SK-N-SH (cell line): ENCODE data around the gene KCTD20. TPM values are rescaled to one million over a fixed set of nuclear protein-coding genes. Genes with fewer than 3 reads are reported as not detected.

ENCODE experiments used
- CTCF ChIA-PET: fragments of 300-600, 350-600 bp; formaldehyde crosslinking; extraction: SDS; loops from one replicate; lab custom pipeline; 2021; lab: Yijun Ruan, JAX
- POLR2A ChIA-PET: fragments of 350-600 bp; sonication (Branson Sonifier 250); formaldehyde crosslinking; extraction: SDS; loops from one replicate; lab custom pipeline; 2020; ENCODE audit warnings: antibody characterized with exemption, inconsistent platforms; lab: Yijun Ruan, JAX
- DNase-seq: peaks from one replicate; pipeline ENCODE4 v3.0.0; 2012
- H2AFZ ChIP-seq: fragments of 200-600 bp; sonication (generic); 2 replicates; pipeline ENCODE4 v1.8.1; 2016; ENCODE audit warnings: antibody characterized with exemption, mild to moderate bottlenecking, low read depth
- H3F3A ChIP-seq: fragments of 200-600 bp; sonication (generic); replicated peaks from 2 replicates; pipeline ENCODE3; 2016; ENCODE audit warnings: antibody characterized with exemption, mild to moderate bottlenecking; ENCODE audit not compliant: insufficient read depth
- H3K27ac ChIP-seq, 2 experiments: fragments of 200-500 bp in 1 of 2; fragments of 200-600 bp in 1 of 2; sonication (Bioruptor generic) in 1 of 2; sonication (generic), shearing (Covaris generic) in 1 of 2; 2 replicates each; pipeline versions ENCODE4 v1.5.1 to v1.6.1; 2014 to 2016; ENCODE audit warnings: low read depth in 2 of 2, inconsistent platforms in 1 of 2, low read length in 1 of 2, mild to moderate bottlenecking in 1 of 2, mixed read lengths in 1 of 2
- H3K27me3 ChIP-seq: fragments of 200-600 bp; sonication (generic), shearing (Covaris generic); 2 replicates; pipeline ENCODE4 v1.6.1; 2016; ENCODE audit warnings: mixed run types; ENCODE audit not compliant: insufficient read depth
- H3K36me3 ChIP-seq, 2 experiments: fragments of 200-500 bp in 1 of 2; fragments of 200-600 bp in 1 of 2; sonication (Bioruptor generic) in 1 of 2; sonication (generic) in 1 of 2; replicated peaks in 1 of 2; 2 replicates each; pipeline versions ENCODE3 to v1.5.1; 2014 to 2016; ENCODE audit warnings: low read length in 1 of 2, mild to moderate bottlenecking in 1 of 2; ENCODE audit not compliant: insufficient read depth in 2 of 2, control insufficient read depth in 1 of 2
- H3K4me1 ChIP-seq, 2 experiments: fragments of 200-500 bp in 1 of 2; fragments of 200-600 bp in 1 of 2; sonication (Bioruptor generic) in 1 of 2; sonication (generic), shearing (Covaris generic) in 1 of 2; 2 replicates each; pipeline versions ENCODE4 v1.5.1 to v1.6.1; 2014 to 2016; ENCODE audit warnings: low read depth in 1 of 2, low read length in 1 of 2, mixed run types in 1 of 2; ENCODE audit not compliant: insufficient read depth in 2 of 2, control insufficient read depth in 1 of 2
- H3K4me2 ChIP-seq: fragments of 200-600 bp; sonication (generic), shearing (Covaris generic); 2 replicates; pipeline ENCODE4 v1.6.1; 2017; ENCODE audit warnings: mixed run types
- H3K4me3 ChIP-seq, 2 experiments: fragments of 200-500 bp in 1 of 2; fragments of 200-600 bp in 1 of 2; sonication (Bioruptor generic) in 1 of 2; sonication (generic), shearing (Covaris generic) in 1 of 2; 2 replicates each; pipeline versions ENCODE4 v1.5.1 to v1.8.1; 2014 to 2016; ENCODE audit warnings: low read depth in 2 of 2, inconsistent platforms in 1 of 2, low read length in 1 of 2, mild to moderate bottlenecking in 1 of 2, mixed read lengths in 1 of 2, moderate library complexity in 1 of 2
- H3K79me2 ChIP-seq: fragments of 200-600 bp; sonication (generic); 2 replicates; pipeline ENCODE4 v1.8.1; 2017; ENCODE audit warnings: mild to moderate bottlenecking; ENCODE audit not compliant: insufficient read depth
- H3K9ac ChIP-seq: fragments of 200-600 bp; sonication (generic); 2 replicates; pipeline ENCODE4 v1.6.1; 2017; ENCODE audit warnings: mixed run types
- H3K9me2 ChIP-seq: fragments of 200-600 bp; sonication (generic); 2 replicates; pipeline ENCODE4 v1.6.1; 2017; ENCODE audit warnings: mixed run types
- H3K9me3 ChIP-seq: fragments of 200-600 bp; sonication (generic); 2 replicates; pipeline ENCODE4 v1.6.1; 2017; ENCODE audit warnings: mixed run types, mild to moderate bottlenecking, moderate library complexity
- H4K20me1 ChIP-seq: fragments of 200-600 bp; sonication (generic); 2 replicates; pipeline ENCODE4 v1.6.1; 2017; ENCODE audit warnings: mild to moderate bottlenecking, mixed run types; ENCODE audit not compliant: insufficient read depth
- EP300 ChIP-seq, 2 experiments: IDR thresholded peaks; 2 replicates each; pipeline versions ENCODE4 v1.4.0 to v1.6.1; 2012; ENCODE audit warnings: borderline replicate concordance in 1 of 2, low read depth in 1 of 2, low read length in 1 of 2
- FOXJ3 ChIP-seq: sonication (generic); formaldehyde crosslinking; IDR thresholded peaks from 2 replicates; pipeline ENCODE4 v1.5.1; 2020; ENCODE audit warnings: mild to moderate bottlenecking, missing genetic modification reagents
- FOXM1 ChIP-seq: IDR thresholded peaks from 2 replicates; pipeline ENCODE4 v1.4.0; 2012; ENCODE audit warnings: low read depth, mild to moderate bottlenecking
- MXI1 ChIP-seq: IDR thresholded peaks from 2 replicates; pipeline ENCODE4 v1.6.1; 2012; ENCODE audit warnings: mild to moderate bottlenecking, low read depth, low read length, improper control_type of control experiment
- NFIC ChIP-seq: IDR thresholded peaks from 2 replicates; pipeline ENCODE4 v1.4.0; 2012; ENCODE audit warnings: borderline replicate concordance
- POLR2AphosphoS5 ChIP-seq: IDR thresholded peaks from 2 replicates; pipeline ENCODE4 v1.6.1; 2012; ENCODE audit warnings: low read depth, low read length
- RAD21 ChIP-seq: IDR thresholded peaks from 2 replicates; pipeline ENCODE4 v1.6.1; 2012; ENCODE audit warnings: mild to moderate bottlenecking, low read length
- RFX5 ChIP-seq: IDR thresholded peaks from 2 replicates; pipeline ENCODE4 v1.6.1; 2012; ENCODE audit warnings: mild to moderate bottlenecking, improper control_type of control experiment, low read length
- SIN3A ChIP-seq: IDR thresholded peaks from 2 replicates; pipeline ENCODE4 v1.6.1; 2012; ENCODE audit warnings: low read depth, mild to moderate bottlenecking, low read length, moderate library complexity, borderline replicate concordance
- TAF1 ChIP-seq: IDR thresholded peaks from 2 replicates; pipeline ENCODE4 v1.6.1; 2012; ENCODE audit warnings: low read depth, mild to moderate bottlenecking, low read length, moderate library complexity, borderline replicate concordance
- polyA plus RNA-seq, 3 experiments: library from polyadenylated mRNA; depleted of rRNA; stranded (reverse); fragments of >200 nt; gene quantifications; 2 replicates each; pipeline ENCODE4 v1.2.3, GENCODE V29; 2012
- TF ChIP-seq, protein P1 (sequence below): IDR thresholded peaks from 2 replicates; pipeline ENCODE4; 2012
- TF ChIP-seq, protein P2 (sequence below): fragments of 150-350 bp; IDR thresholded peaks from 2 replicates; pipeline ENCODE4 v1.6.1; 2016; ENCODE audit warnings: mild to moderate bottlenecking, low read depth, low read length
- TF ChIP-seq, protein P3 (sequence below): fragments of 150-350 bp; IDR thresholded peaks from 2 replicates; pipeline ENCODE4 v1.6.1; 2017; ENCODE audit warnings: antibody characterized with exemption, low read length, low read depth, borderline replicate concordance
- TF ChIP-seq, protein P4 (sequence below): IDR thresholded peaks from 2 replicates; pipeline ENCODE4 v1.4.0; 2012; ENCODE audit warnings: low read depth, borderline replicate concordance
- TF ChIP-seq, protein P5 (sequence below): fragments of 200-600 bp; sonication (generic); IDR thresholded peaks from 2 replicates; pipeline ENCODE4 v1.6.1; 2017; ENCODE audit warnings: antibody characterized with exemption, mild to moderate bottlenecking, moderate library complexity
- TF ChIP-seq, protein P6 (sequence below): IDR thresholded peaks from 2 replicates; pipeline ENCODE4 v1.6.1; 2012; ENCODE audit warnings: mild to moderate bottlenecking, low read depth, low read length, moderate library complexity

KCTD20 gene
- polyA plus RNA-seq, 1 of the 3 experiments (the other 2 are of a cell fraction) = 29.0 TPM

DNA sequence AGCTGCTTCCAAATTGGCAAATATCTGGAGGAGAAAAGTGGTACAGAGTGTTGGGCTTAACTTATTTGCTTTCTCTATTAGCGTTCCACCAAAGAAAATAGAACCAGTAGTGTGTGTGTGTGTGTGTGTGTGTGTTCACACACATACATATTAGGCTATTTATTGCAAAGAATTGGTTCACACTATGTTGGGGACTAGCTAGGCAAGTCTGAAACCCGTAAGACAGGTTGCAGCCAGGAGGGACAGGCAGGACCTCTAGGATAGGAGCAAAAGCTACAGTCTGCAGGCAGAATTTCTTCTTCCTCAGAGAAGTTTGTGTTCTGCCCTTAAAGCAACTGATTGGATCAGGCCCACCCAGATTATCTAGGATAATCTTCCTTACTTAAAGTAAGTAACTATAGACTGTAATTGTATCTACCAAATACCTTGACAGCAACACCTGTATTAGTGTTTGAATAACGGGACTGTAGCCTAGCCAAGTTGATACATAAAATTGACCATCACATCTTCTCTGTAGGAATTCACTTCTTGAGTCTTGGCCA is 12.8 kb downstream of the KCTD20 start (continued):
- TF ChIP-seq, protein P1, sequence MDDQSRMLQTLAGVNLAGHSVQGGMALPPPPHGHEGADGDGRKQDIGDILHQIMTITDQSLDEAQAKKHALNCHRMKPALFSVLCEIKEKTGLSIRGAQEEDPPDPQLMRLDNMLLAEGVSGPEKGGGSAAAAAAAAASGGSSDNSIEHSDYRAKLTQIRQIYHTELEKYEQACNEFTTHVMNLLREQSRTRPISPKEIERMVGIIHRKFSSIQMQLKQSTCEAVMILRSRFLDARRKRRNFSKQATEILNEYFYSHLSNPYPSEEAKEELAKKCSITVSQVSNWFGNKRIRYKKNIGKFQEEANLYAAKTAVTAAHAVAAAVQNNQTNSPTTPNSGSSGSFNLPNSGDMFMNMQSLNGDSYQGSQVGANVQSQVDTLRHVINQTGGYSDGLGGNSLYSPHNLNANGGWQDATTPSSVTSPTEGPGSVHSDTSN = no peak
- TF ChIP-seq RAD21 (no peak), NFIC (no peak), RFX5 (no peak), SIN3A (no peak)

DNA sequence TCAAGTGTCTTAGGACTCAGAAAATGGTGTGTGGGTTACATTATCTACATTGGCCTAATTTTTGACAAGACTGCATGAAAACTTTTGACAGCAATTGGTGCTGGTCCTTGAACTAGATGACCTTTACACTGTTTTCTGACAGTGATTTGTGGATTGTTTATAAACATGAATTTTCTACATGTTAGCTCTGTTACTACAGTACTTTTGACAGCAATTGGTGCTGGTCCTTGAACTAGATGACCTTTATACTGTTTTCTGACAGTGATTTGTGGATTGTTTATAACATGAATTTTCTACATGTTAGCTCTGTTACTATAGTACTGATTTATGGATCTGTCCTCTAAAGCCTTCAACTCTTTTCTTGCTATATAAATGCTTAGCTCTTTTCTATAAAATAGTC is 16.7 kb downstream of the KCTD20 start:
- Histone ChIP-seq H4K20me1 (peaks cover 25% of the 10 kb centered on the region), H3K36me3 (peaks cover 4 to 31% of the 10 kb centered on the region in 2 experiments), H3K9me3 (no peaks in the 10 kb centered on the region), H3K4me1 (peaks cover 5 to 7% of the 10 kb centered on the region in 2 experiments), H3K4me3 (no peak overlapping the region), H3K79me2 (peaks cover 95% of the 10 kb centered on the region), H3F3A (peaks cover 22% of the 10 kb centered on the region), H3K4me2 (no peak overlapping the region), H3K27ac (no peak overlapping the region), H3K9me2 (no peaks in the 10 kb centered on the region), H3K27me3 (no peaks in the 10 kb centered on the region), H2AFZ (no peak overlapping the region), H3K9ac (no peak overlapping the region)
- TF ChIP-seq, protein P2, sequence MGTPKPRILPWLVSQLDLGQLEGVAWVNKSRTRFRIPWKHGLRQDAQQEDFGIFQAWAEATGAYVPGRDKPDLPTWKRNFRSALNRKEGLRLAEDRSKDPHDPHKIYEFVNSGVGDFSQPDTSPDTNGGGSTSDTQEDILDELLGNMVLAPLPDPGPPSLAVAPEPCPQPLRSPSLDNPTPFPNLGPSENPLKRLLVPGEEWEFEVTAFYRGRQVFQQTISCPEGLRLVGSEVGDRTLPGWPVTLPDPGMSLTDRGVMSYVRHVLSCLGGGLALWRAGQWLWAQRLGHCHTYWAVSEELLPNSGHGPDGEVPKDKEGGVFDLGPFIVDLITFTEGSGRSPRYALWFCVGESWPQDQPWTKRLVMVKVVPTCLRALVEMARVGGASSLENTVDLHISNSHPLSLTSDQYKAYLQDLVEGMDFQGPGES = no peak
- TF ChIP-seq, protein P3, sequence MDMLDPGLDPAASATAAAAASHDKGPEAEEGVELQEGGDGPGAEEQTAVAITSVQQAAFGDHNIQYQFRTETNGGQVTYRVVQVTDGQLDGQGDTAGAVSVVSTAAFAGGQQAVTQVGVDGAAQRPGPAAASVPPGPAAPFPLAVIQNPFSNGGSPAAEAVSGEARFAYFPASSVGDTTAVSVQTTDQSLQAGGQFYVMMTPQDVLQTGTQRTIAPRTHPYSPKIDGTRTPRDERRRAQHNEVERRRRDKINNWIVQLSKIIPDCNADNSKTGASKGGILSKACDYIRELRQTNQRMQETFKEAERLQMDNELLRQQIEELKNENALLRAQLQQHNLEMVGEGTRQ = no peak
- TF ChIP-seq NFIC (no peak), FOXM1 (no peak), EP300 (IDR thresholded peaks at IDR 0.05; ENCODE audit: borderline replicate concordance in 1 of 2, low read depth in 1 of 2, low read length in 1 of 2) (no peak), TAF1 (no peak), SIN3A (no peak), MXI1 (no peak), POLR2AphosphoS5 (no peak), FOXJ3 (CRISPR knock-in tag) (no peak)
- TF ChIP-seq, protein P4, sequence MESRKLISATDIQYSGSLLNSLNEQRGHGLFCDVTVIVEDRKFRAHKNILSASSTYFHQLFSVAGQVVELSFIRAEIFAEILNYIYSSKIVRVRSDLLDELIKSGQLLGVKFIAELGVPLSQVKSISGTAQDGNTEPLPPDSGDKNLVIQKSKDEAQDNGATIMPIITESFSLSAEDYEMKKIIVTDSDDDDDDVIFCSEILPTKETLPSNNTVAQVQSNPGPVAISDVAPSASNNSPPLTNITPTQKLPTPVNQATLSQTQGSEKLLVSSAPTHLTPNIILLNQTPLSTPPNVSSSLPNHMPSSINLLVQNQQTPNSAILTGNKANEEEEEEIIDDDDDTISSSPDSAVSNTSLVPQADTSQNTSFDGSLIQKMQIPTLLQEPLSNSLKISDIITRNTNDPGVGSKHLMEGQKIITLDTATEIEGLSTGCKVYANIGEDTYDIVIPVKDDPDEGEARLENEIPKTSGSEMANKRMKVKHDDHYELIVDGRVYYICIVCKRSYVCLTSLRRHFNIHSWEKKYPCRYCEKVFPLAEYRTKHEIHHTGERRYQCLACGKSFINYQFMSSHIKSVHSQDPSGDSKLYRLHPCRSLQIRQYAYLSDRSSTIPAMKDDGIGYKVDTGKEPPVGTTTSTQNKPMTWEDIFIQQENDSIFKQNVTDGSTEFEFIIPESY = no peak
- TF ChIP-seq, protein P5, sequence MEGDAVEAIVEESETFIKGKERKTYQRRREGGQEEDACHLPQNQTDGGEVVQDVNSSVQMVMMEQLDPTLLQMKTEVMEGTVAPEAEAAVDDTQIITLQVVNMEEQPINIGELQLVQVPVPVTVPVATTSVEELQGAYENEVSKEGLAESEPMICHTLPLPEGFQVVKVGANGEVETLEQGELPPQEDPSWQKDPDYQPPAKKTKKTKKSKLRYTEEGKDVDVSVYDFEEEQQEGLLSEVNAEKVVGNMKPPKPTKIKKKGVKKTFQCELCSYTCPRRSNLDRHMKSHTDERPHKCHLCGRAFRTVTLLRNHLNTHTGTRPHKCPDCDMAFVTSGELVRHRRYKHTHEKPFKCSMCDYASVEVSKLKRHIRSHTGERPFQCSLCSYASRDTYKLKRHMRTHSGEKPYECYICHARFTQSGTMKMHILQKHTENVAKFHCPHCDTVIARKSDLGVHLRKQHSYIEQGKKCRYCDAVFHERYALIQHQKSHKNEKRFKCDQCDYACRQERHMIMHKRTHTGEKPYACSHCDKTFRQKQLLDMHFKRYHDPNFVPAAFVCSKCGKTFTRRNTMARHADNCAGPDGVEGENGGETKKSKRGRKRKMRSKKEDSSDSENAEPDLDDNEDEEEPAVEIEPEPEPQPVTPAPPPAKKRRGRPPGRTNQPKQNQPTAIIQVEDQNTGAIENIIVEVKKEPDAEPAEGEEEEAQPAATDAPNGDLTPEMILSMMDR = no peak
- TF ChIP-seq, protein P6, sequence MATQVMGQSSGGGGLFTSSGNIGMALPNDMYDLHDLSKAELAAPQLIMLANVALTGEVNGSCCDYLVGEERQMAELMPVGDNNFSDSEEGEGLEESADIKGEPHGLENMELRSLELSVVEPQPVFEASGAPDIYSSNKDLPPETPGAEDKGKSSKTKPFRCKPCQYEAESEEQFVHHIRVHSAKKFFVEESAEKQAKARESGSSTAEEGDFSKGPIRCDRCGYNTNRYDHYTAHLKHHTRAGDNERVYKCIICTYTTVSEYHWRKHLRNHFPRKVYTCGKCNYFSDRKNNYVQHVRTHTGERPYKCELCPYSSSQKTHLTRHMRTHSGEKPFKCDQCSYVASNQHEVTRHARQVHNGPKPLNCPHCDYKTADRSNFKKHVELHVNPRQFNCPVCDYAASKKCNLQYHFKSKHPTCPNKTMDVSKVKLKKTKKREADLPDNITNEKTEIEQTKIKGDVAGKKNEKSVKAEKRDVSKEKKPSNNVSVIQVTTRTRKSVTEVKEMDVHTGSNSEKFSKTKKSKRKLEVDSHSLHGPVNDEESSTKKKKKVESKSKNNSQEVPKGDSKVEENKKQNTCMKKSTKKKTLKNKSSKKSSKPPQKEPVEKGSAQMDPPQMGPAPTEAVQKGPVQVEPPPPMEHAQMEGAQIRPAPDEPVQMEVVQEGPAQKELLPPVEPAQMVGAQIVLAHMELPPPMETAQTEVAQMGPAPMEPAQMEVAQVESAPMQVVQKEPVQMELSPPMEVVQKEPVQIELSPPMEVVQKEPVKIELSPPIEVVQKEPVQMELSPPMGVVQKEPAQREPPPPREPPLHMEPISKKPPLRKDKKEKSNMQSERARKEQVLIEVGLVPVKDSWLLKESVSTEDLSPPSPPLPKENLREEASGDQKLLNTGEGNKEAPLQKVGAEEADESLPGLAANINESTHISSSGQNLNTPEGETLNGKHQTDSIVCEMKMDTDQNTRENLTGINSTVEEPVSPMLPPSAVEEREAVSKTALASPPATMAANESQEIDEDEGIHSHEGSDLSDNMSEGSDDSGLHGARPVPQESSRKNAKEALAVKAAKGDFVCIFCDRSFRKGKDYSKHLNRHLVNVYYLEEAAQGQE = no peak
- CTCF ChIA-PET = no interaction called here
- no peak for DNase-seq
- POLR2A ChIA-PET = no interaction called here
